ENCODE data around the gene HSPA1A.
"Not testable (repeated sequence)": the region's sequence is repeated elsewhere in the genome, so short reads cannot be mapped to it uniquely, and the experiment has no call there.

HSPA1A gene

DNA sequence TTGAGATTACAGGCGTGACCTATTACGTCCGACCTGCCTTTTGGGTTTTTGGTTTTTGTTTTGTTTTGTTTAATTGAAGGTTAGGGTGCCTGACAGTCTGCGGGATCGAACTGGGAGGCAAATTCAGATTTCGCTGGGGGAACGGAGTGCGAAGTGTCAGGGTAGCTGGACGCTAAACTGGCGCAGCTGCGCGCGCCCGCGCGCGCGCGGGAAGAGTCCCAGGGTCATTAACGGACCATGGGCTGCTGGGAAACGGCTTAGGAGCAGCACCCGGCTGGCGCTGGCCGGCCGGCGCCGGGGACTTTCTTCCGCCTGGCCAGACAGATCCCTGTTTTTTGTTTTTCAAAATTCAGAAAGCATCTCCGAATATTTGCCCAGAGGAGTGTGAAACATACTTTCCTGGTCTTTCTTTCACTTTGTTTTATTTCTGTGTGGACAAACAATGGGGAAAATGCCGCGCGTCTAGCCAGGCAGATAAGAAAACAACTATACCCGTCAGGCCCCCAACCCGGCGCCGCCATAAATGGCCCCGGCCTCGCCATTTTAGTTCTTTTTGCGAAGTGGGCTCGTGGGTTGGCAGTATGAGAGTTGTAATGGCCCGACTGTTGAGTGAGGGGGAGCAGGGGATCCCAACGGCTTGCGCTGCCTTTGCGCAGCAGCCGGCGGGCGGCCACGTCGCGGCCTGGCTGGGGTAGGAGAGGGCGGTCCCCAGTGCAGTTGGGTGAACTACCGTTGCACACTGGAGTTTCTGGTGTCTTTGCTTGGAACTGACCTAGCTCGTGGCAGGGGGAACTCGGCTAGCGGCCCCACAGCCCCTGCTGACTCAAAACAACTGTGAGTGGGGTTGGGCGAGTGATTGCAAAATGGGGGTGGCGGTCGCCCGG is 19.3 kb downstream of the HSPA1A start:
- TF ChIP-seq, protein P1, sequence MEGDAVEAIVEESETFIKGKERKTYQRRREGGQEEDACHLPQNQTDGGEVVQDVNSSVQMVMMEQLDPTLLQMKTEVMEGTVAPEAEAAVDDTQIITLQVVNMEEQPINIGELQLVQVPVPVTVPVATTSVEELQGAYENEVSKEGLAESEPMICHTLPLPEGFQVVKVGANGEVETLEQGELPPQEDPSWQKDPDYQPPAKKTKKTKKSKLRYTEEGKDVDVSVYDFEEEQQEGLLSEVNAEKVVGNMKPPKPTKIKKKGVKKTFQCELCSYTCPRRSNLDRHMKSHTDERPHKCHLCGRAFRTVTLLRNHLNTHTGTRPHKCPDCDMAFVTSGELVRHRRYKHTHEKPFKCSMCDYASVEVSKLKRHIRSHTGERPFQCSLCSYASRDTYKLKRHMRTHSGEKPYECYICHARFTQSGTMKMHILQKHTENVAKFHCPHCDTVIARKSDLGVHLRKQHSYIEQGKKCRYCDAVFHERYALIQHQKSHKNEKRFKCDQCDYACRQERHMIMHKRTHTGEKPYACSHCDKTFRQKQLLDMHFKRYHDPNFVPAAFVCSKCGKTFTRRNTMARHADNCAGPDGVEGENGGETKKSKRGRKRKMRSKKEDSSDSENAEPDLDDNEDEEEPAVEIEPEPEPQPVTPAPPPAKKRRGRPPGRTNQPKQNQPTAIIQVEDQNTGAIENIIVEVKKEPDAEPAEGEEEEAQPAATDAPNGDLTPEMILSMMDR (IDR thresholded peaks at IDR 0.05; ENCODE audit: low read depth, low read length): no peak
- peak; percentile 98 for DNase-seq
- Histone ChIP-seq H3K27me3 (ENCODE audit: insufficient read depth, low read depth, severe bottlenecking) (no peaks in the 10 kb centered on the region), H3K36me3 (peaks cover 48% of the 10 kb centered on the region), H3K27ac (peak overlapping the region; percentile 98), H3K9me3 (ENCODE audit: severe bottlenecking) (peaks cover 2% of the 10 kb centered on the region), H3K4me3 (ENCODE audit: low read depth, low read length) (peak overlapping the region; percentile 93)

DNA sequence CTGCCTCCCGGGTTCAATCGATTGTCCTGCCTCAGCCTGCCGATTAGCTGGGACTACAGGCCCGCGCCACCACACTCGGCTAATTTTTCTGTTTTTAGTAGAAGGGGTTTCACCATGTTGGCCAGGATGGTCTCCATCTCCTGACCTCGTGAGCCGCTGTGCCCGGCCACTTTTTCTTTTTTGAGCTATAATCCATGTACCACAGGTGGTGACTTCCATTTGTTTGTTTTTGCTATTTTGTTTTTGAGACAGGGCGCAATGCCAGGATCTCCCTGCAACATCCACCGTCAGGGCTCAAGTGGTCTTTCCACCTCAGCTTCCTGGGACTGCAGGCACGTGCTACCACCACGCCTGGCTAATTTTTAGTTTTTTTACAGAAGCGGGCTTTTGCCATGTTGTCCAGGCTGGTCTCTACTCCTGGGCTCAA is 20.7 kb downstream of the HSPA1A start:
- no peak for DNase-seq
- TF ChIP-seq, protein P1 (IDR thresholded peaks at IDR 0.05; ENCODE audit: low read depth, low read length): no peak
- Histone ChIP-seq H3K4me3 (ENCODE audit: low read depth, low read length) (peak overlapping the region; percentile 93), H3K27me3 (ENCODE audit: insufficient read depth, low read depth, severe bottlenecking) (no peaks in the 10 kb centered on the region), H3K9me3 (ENCODE audit: severe bottlenecking) (peaks cover 2% of the 10 kb centered on the region), H3K36me3 (peaks cover 62% of the 10 kb centered on the region), H3K27ac (peak overlapping the region; percentile 98)

DNA sequence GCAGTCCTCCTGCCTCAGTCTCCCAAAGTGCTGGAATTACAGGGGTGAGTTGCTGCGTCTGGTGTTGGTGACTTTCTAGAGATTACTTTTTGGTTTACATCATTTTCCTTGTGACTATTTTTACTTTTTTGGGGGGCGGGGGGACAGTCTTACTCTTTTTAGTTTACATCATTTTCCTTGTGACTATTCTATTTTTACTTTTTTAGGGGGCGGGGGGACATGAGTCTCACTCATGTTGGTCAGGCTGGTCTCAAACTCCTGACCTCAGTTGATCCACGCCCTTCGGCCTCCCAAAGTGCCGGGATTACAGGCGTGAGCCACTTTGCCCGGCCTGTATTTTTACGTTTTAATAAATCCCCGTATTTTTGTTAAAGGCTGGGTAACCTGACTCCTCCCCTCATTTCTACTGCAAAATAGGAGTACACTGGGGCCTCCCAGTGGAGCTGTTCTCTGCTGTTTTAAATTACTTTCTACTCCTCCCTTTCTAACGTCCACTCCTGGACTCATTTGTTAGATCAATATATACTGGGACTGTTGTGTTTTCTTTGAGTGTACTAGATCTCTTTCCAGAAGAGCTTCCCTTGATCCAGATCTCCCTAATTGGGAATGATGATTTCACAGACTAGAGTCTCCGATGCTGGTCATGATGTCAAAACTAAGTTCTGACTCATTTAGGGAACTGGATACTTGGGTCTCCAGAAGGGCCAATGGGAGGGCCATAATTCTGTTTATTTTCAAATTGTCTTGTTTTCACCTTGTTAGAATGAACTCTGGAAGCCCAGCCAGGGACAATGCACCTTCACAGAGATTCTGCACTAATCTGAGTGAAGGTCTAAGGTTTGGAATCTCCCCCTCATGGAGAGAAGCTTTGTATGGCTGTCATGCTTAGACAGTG is 21.4 kb downstream of the HSPA1A start:
- TF ChIP-seq, protein P1 (IDR thresholded peaks at IDR 0.05; ENCODE audit: low read depth, low read length): no peak
- peak overlapping the region; percentile 93 for H3K4me3 ChIP-seq (ENCODE audit: low read depth, low read length)
- peaks cover 2% of the 10 kb centered on the region for H3K9me3 ChIP-seq (ENCODE audit: severe bottlenecking)
- no peak for DNase-seq
- H3K27me3 ChIP-seq (ENCODE audit: insufficient read depth, low read depth, severe bottlenecking): no peaks in the 10 kb centered on the region
- H3K36me3 ChIP-seq: peaks cover 69% of the 10 kb centered on the region
- peak overlapping the region; percentile 98 for H3K27ac ChIP-seq

DNA sequence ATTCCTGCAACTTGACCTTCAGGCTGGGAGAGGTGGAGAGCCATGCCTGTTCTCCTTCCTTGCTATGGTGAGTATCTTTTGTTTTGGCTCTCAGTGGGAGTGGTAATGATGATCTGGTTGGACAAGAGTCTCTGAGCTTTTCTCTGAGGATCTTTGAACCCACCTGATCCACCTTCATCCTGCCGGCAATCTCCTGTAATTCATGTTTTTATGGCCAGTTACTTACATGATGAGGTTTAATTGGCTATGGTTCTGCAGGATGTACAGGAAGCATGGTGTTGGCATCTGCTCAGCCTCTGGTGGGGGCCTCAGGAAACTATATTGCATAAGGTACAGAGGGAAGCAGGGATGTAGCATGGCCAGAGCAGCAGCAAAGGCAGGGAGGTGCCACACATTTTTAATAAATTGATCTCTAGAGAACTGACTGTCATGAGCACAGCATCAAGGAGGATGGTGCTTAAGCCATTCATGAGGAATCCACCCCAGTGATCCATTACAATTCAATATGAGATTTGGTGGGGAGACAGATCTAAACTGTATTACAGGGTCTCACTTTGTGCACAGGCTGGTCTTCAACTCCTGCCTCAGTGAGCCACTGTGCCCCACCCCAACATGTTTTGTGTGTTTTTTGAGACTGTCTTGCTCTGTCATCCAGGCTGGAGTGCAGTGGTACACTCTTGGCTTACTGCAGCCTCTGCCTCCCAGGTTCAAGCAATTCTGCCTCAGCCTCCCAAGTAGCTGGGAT is 22.2 kb downstream of the HSPA1A start:
- DNase-seq: no peak
- peaks cover 2% of the 10 kb centered on the region for H3K9me3 ChIP-seq (ENCODE audit: severe bottlenecking)
- H3K4me3 ChIP-seq (ENCODE audit: low read depth, low read length): peak overlapping the region; percentile 2; the same call in 1 of the 2 replicates
- no peak overlapping the region for H3K27ac ChIP-seq
- peaks cover 76% of the 10 kb centered on the region for H3K36me3 ChIP-seq
- H3K27me3 ChIP-seq (ENCODE audit: insufficient read depth, low read depth, severe bottlenecking): no peaks in the 10 kb centered on the region
- TF ChIP-seq, protein P1 (IDR thresholded peaks at IDR 0.05; ENCODE audit: low read depth, low read length): no peak

DNA sequence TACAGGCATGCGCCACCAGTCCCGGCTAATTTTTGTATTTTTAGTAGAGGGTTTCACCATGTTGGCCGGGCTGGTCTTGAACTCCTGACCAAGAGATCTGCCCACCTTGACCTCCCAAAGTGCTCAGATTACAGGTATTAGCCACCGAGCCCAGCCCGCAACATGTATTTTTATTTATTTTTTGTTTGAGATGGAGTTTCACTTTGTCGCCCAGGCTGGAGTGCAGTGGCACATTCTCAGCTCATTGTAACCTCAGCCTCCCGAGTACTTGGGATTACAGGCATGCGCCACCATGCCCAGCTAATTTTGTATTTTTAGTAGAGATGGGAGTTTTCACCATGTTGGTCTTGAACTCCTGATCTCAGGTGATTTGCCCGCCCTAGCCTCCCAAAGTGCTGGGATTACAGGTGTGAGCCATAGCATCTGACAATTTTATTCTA is 22.8 kb downstream of the HSPA1A start:
- H3K4me3 ChIP-seq (ENCODE audit: low read depth, low read length): not testable (repeated sequence)
- H3K36me3 ChIP-seq: peaks cover 80% of the 10 kb centered on the region

More for the DNA sequence above, 22.8 kb downstream of the HSPA1A start:
- DNase-seq; H3K9me3 ChIP-seq (ENCODE audit: severe bottlenecking); H3K27ac ChIP-seq; H3K27me3 ChIP-seq (ENCODE audit: insufficient read depth, low read depth, severe bottlenecking): not testable (repeated sequence)
